ENCODE results near the gene DGKD. TPM values are rescaled to one million over a fixed set of nuclear protein-coding genes. Genes with fewer than 3 reads are reported as not detected.

Gene DGKD
- total and polyA plus RNA-seq, 2 donors (not counting 1 experiment from before 2014, with no cell fraction given), result 6.0 to 9.9 TPM

- H3K36me3 ChIP-seq (ENCODE audit: control insufficient read depth, insufficient read depth, low read length), result no peaks in the 10 kb centered on the region
- no peaks in the 10 kb centered on the region for H3K79me2 ChIP-seq (ENCODE audit: control insufficient read depth, insufficient read depth, low read length)
- H3K27me3 ChIP-seq (ENCODE audit: control insufficient read depth, insufficient read depth, low read length), result peaks cover 7% of the 10 kb centered on the region
- no peaks in the 10 kb centered on the region for H4K20me1 ChIP-seq (ENCODE audit: control insufficient read depth, extremely low read depth, insufficient read depth, low read length)
- H3K9ac ChIP-seq (ENCODE audit: insufficient read depth, low read length), result no peak overlapping the region
- H3K4me1 ChIP-seq (ENCODE audit: control insufficient read depth, extremely low read depth, insufficient read depth, low read length), result no peaks in the 10 kb centered on the region
- no peak overlapping the region for H2AFZ ChIP-seq (ENCODE audit: low read length)
- no peaks in the 10 kb centered on the region for H3K9me3 ChIP-seq (ENCODE audit: control insufficient read depth, insufficient read depth, low read depth, low read length)
- no peak for TF ChIP-seq EZH2 (IDR thresholded peaks at IDR 0.05; ENCODE audit: low read length, missing control alignments)
- no peak for TF ChIP-seq CTCF (conservative IDR thresholded peaks at IDR 0.05 in 1 of 2, IDR thresholded peaks at IDR 0.05 in 1 of 2; ENCODE audit: low read depth in 1 of 2, low read length in 2 of 2)
- H3K4me3 ChIP-seq (replicated peaks in 1 of 4; ENCODE audit: control extremely low read depth in 1 of 4, insufficient read depth in 1 of 4, low read depth in 3 of 4, low read length in 4 of 4), result no peak overlapping the region
- DNase-seq (ENCODE audit: low read depth in 2 of 2), result no peak
- H3K4me2 ChIP-seq (ENCODE audit: extremely low read depth, insufficient read depth, low read length), result no peak overlapping the region
- H3K27ac ChIP-seq (ENCODE audit: insufficient read depth, low read length), result no peak overlapping the region
Measured at GRCh38 chr2:233353101-233353768, 1.1 kb upstream of the DGKD start.

DNA sequence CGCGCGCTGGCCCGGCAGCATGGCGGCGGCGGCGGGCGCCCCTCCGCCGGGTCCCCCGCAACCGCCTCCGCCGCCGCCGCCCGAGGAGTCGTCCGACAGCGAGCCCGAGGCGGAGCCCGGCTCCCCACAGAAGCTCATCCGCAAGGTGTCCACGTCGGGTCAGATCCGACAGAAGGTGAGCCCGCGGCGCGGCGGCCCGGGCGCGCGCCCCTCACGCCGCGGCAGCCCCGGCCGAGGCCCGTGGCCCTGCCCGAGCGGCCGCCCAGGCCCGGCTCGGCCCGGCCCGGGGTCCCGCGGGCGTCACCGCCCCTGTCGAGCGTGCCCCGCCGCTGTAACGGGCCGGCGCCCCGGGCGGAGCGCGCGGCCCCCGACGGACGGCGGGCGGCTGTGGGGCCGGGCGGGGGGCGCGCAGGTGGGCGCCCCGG, 218 bp downstream of the DGKD start:
- Histone ChIP-seq H4K20me1 (ENCODE audit: control insufficient read depth, extremely low read depth, insufficient read depth, low read length) (no peaks in the 10 kb centered on the region), H3K9me3 (ENCODE audit: control insufficient read depth, insufficient read depth, low read depth, low read length) (no peaks in the 10 kb centered on the region), H3K27ac (ENCODE audit: insufficient read depth, low read length) (no peak overlapping the region), H3K36me3 (ENCODE audit: control insufficient read depth, insufficient read depth, low read length) (no peaks in the 10 kb centered on the region), H3K79me2 (ENCODE audit: control insufficient read depth, insufficient read depth, low read length) (no peaks in the 10 kb centered on the region), H3K4me1 (ENCODE audit: control insufficient read depth, extremely low read depth, insufficient read depth, low read length) (no peaks in the 10 kb centered on the region), H3K9ac (ENCODE audit: insufficient read depth, low read length) (peak overlapping the region; percentile 64), H3K4me2 (ENCODE audit: extremely low read depth, insufficient read depth, low read length) (no peak overlapping the region), H3K4me3 (replicated peaks in 1 of 4; ENCODE audit: control extremely low read depth in 1 of 4, insufficient read depth in 1 of 4, low read depth in 3 of 4, low read length in 4 of 4) (peak overlapping the region in 3 of 4 experiments; percentile 32 to 73 (median 66)), H2AFZ (ENCODE audit: low read length) (no peak overlapping the region), H3K27me3 (ENCODE audit: control insufficient read depth, insufficient read depth, low read length) (no peaks in the 10 kb centered on the region)
- no peak for DNase-seq (ENCODE audit: low read depth in 2 of 2)
- TF ChIP-seq CTCF (conservative IDR thresholded peaks at IDR 0.05 in 1 of 2, IDR thresholded peaks at IDR 0.05 in 1 of 2; ENCODE audit: low read depth in 1 of 2, low read length in 2 of 2) (no peak), EZH2 (IDR thresholded peaks at IDR 0.05; ENCODE audit: low read length, missing control alignments) (no peak)

- peak; percentile 15 to 27 for DNase-seq (ENCODE audit: low read depth in 2 of 2)
- TF ChIP-seq CTCF (conservative IDR thresholded peaks at IDR 0.05 in 1 of 2, IDR thresholded peaks at IDR 0.05 in 1 of 2; ENCODE audit: low read depth in 1 of 2, low read length in 2 of 2) (no peak), EZH2 (IDR thresholded peaks at IDR 0.05; ENCODE audit: low read length, missing control alignments) (no peak)
- no peak overlapping the region for H3K27ac ChIP-seq (ENCODE audit: insufficient read depth, low read length)
- no peak overlapping the region for H3K9ac ChIP-seq (ENCODE audit: insufficient read depth, low read length)
- no peaks in the 10 kb centered on the region for H4K20me1 ChIP-seq (ENCODE audit: control insufficient read depth, extremely low read depth, insufficient read depth, low read length)
- peak overlapping the region; percentile 55 to 73 (median 62) for H3K4me3 ChIP-seq (replicated peaks in 1 of 4; ENCODE audit: control extremely low read depth in 1 of 4, insufficient read depth in 1 of 4, low read depth in 3 of 4, low read length in 4 of 4)
- H3K4me2 ChIP-seq (ENCODE audit: extremely low read depth, insufficient read depth, low read length), result peak overlapping the region; percentile 87
- H3K4me1 ChIP-seq (ENCODE audit: control insufficient read depth, extremely low read depth, insufficient read depth, low read length), result no peaks in the 10 kb centered on the region
- no peaks in the 10 kb centered on the region for H3K79me2 ChIP-seq (ENCODE audit: control insufficient read depth, insufficient read depth, low read length)
- H3K27me3 ChIP-seq (ENCODE audit: control insufficient read depth, insufficient read depth, low read length), result no peaks in the 10 kb centered on the region
- no peak overlapping the region for H2AFZ ChIP-seq (ENCODE audit: low read length)
- H3K9me3 ChIP-seq (ENCODE audit: control insufficient read depth, insufficient read depth, low read depth, low read length), result no peaks in the 10 kb centered on the region
- no peaks in the 10 kb centered on the region for H3K36me3 ChIP-seq (ENCODE audit: control insufficient read depth, insufficient read depth, low read length)
Measured at GRCh38 chr2:233354971-233355574, 779 bp downstream of the DGKD start.

All from fibroblast of lung (primary cell).